BE2C (cell line): ENCODE results near the gene MN1.

Experiments used
- DNase-seq: peaks from one replicate; pipeline ENCODE4 v3.0.0-alpha.2; 2020
- H3K27me3 ChIP-seq: fragments of 250-450 bp; sonication (Bioruptor Pico); 2 replicates; pipeline ENCODE4 v1.5.1; 2020; ENCODE audit warnings: mild to moderate bottlenecking
- H3K36me3 ChIP-seq: fragments of 250-450 bp; sonication (Bioruptor Pico); 2 replicates; pipeline ENCODE4 v1.5.1; 2020; ENCODE audit warnings: mild to moderate bottlenecking
- H3K4me1 ChIP-seq: fragments of 250-450 bp; sonication (Bioruptor Pico); 2 replicates; pipeline ENCODE4 v1.5.1; 2020
- H3K4me3 ChIP-seq: 2 replicates; pipeline ENCODE4 v1.5.1; 2011; ENCODE audit warnings: low read depth, low read length
- H3K9me3 ChIP-seq: fragments of 250-450 bp; sonication (Bioruptor Pico); 2 replicates; pipeline ENCODE4 v1.5.1; 2020
- CTCF ChIP-seq: IDR thresholded peaks from 2 replicates; pipeline ENCODE4 v1.5.1; 2012; ENCODE audit warnings: mild to moderate bottlenecking, low read depth, low read length

MN1 gene

GRCh38 chr22:27731621-27732020 is 69.9 kb downstream of the MN1 start:
- Histone ChIP-seq H3K27me3 (no peaks in the 10 kb centered on the region), H3K9me3 (no peaks in the 10 kb centered on the region), H3K4me3 (no peak overlapping the region), H3K36me3 (no peaks in the 10 kb centered on the region), H3K4me1 (no peaks in the 10 kb centered on the region)
- no peak for DNase-seq
- TF ChIP-seq CTCF = no peak

- no peak for TF ChIP-seq CTCF
- H3K27me3 ChIP-seq = no peaks in the 10 kb centered on the region
- no peaks in the 10 kb centered on the region for H3K9me3 ChIP-seq
- DNase-seq = no peak
- no peaks in the 10 kb centered on the region for H3K36me3 ChIP-seq
- no peaks in the 10 kb centered on the region for H3K4me1 ChIP-seq
- H3K4me3 ChIP-seq = no peak overlapping the region
Observed at GRCh38 chr22:27730641-27731433, 70.7 kb downstream of the MN1 start.

DNA sequence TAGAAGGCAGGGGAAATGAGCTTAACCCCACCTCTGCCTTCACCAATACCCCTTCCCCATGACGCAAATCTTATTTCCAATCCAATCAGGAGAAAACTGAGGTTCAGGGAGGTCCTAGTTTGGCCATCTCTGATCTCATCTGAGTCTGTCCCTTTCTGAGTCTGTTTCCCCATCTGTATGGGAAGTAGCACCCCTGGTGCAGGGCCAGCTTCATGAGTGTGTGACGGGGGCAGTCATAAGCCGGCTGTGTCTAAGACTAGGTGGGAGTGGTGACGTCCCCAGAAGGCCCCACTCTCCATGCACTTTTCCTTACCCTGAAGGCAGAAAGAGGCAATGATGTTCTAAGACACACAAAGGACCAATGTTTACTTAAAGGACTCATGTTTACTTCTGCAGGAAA is 72.3 kb downstream of the MN1 start:
- DNase-seq = no peak
- Histone ChIP-seq H3K9me3 (no peaks in the 10 kb centered on the region), H3K27me3 (no peaks in the 10 kb centered on the region), H3K4me1 (no peaks in the 10 kb centered on the region), H3K4me3 (no peak overlapping the region), H3K36me3 (no peaks in the 10 kb centered on the region)
- TF ChIP-seq CTCF = no peak

- no peak for DNase-seq
- no peaks in the 10 kb centered on the region for H3K9me3 ChIP-seq
- no peak for TF ChIP-seq CTCF
- no peaks in the 10 kb centered on the region for H3K27me3 ChIP-seq
- no peak overlapping the region for H3K4me3 ChIP-seq
- H3K4me1 ChIP-seq = no peaks in the 10 kb centered on the region
- no peaks in the 10 kb centered on the region for H3K36me3 ChIP-seq
Observed at GRCh38 chr22:27727673-27728451, 73.7 kb downstream of the MN1 start.

- DNase-seq = no peak
- Histone ChIP-seq H3K9me3 (no peaks in the 10 kb centered on the region), H3K4me1 (no peaks in the 10 kb centered on the region), H3K4me3 (no peak overlapping the region), H3K36me3 (no peaks in the 10 kb centered on the region), H3K27me3 (no peaks in the 10 kb centered on the region)
- no peak for TF ChIP-seq CTCF
Observed at GRCh38 chr22:27726686-27727449, 74.7 kb downstream of the MN1 start.

- H3K9me3 ChIP-seq = no peaks in the 10 kb centered on the region
- no peak for DNase-seq
- no peak overlapping the region for H3K4me3 ChIP-seq
- no peaks in the 10 kb centered on the region for H3K4me1 ChIP-seq
- H3K36me3 ChIP-seq = no peaks in the 10 kb centered on the region
- TF ChIP-seq CTCF = no peak
- no peaks in the 10 kb centered on the region for H3K27me3 ChIP-seq
Observed at GRCh38 chr22:27726331-27726685, 75.2 kb downstream of the MN1 start.
